ENCODE results near the gene NUP214.

- TF ChIP-seq, protein P1, sequence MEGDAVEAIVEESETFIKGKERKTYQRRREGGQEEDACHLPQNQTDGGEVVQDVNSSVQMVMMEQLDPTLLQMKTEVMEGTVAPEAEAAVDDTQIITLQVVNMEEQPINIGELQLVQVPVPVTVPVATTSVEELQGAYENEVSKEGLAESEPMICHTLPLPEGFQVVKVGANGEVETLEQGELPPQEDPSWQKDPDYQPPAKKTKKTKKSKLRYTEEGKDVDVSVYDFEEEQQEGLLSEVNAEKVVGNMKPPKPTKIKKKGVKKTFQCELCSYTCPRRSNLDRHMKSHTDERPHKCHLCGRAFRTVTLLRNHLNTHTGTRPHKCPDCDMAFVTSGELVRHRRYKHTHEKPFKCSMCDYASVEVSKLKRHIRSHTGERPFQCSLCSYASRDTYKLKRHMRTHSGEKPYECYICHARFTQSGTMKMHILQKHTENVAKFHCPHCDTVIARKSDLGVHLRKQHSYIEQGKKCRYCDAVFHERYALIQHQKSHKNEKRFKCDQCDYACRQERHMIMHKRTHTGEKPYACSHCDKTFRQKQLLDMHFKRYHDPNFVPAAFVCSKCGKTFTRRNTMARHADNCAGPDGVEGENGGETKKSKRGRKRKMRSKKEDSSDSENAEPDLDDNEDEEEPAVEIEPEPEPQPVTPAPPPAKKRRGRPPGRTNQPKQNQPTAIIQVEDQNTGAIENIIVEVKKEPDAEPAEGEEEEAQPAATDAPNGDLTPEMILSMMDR (IDR thresholded peaks at IDR 0.05; ENCODE audit: insufficient read depth, low read length), result no peak
- no peak for TF ChIP-seq POLR2AphosphoS5 (IDR thresholded peaks at IDR 0.05; ENCODE audit: low read depth)
- no peak for TF ChIP-seq GABPA (IDR thresholded peaks at IDR 0.05; ENCODE audit: low read depth)
- TF ChIP-seq, protein P2, sequence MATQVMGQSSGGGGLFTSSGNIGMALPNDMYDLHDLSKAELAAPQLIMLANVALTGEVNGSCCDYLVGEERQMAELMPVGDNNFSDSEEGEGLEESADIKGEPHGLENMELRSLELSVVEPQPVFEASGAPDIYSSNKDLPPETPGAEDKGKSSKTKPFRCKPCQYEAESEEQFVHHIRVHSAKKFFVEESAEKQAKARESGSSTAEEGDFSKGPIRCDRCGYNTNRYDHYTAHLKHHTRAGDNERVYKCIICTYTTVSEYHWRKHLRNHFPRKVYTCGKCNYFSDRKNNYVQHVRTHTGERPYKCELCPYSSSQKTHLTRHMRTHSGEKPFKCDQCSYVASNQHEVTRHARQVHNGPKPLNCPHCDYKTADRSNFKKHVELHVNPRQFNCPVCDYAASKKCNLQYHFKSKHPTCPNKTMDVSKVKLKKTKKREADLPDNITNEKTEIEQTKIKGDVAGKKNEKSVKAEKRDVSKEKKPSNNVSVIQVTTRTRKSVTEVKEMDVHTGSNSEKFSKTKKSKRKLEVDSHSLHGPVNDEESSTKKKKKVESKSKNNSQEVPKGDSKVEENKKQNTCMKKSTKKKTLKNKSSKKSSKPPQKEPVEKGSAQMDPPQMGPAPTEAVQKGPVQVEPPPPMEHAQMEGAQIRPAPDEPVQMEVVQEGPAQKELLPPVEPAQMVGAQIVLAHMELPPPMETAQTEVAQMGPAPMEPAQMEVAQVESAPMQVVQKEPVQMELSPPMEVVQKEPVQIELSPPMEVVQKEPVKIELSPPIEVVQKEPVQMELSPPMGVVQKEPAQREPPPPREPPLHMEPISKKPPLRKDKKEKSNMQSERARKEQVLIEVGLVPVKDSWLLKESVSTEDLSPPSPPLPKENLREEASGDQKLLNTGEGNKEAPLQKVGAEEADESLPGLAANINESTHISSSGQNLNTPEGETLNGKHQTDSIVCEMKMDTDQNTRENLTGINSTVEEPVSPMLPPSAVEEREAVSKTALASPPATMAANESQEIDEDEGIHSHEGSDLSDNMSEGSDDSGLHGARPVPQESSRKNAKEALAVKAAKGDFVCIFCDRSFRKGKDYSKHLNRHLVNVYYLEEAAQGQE (IDR thresholded peaks at IDR 0.05; ENCODE audit: insufficient replicate concordance, low read depth), result no peak
- peak; percentile 56; the same call in 1 of the 2 replicates for TF ChIP-seq SPI1 (IDR thresholded peaks at IDR 0.05; ENCODE audit: borderline replicate concordance, low read depth)
Observed at GRCh38 chr9:131197160-131197911, 72.0 kb downstream of the NUP214 start.
